GM12878 (cell line): Measurements from ENCODE around the gene HYAL1.

Experiments used
- MEF2A ChIP-seq: IDR thresholded peaks from 2 replicates; pipeline ENCODE4 v1.6.1; 2011; ENCODE audit warnings: low read depth, mild to moderate bottlenecking, low read length, moderate library complexity; ENCODE audit not compliant: insufficient read depth
- REST ChIP-seq: IDR thresholded peaks from 2 replicates; pipeline ENCODE4 v1.6.1; 2012; ENCODE audit warnings: mild to moderate bottlenecking, low read depth, low read length

- TF ChIP-seq MEF2A = no peak
- TF ChIP-seq REST = no peak
Observed at GRCh38 chr3:50333744-50334328, 30.5 kb upstream of the HYAL1 start.
